ENCODE measurements around the gene GRIFIN.

Gene GRIFIN

GRCh38 chr7:2476298-2476697, at the start of gene GRIFIN:
GRIFIN (minus strand) TSS chr7:2476398; CDS start chr7:2476383, 15 bp downstream.
- no peak for DNase-seq (ENCODE audit: low read depth)

- no peak for DNase-seq (ENCODE audit: low read depth)
These were observed 48.8 kb upstream of the GRIFIN start for GRCh38 chr7:2524808-2525657.

DNA sequence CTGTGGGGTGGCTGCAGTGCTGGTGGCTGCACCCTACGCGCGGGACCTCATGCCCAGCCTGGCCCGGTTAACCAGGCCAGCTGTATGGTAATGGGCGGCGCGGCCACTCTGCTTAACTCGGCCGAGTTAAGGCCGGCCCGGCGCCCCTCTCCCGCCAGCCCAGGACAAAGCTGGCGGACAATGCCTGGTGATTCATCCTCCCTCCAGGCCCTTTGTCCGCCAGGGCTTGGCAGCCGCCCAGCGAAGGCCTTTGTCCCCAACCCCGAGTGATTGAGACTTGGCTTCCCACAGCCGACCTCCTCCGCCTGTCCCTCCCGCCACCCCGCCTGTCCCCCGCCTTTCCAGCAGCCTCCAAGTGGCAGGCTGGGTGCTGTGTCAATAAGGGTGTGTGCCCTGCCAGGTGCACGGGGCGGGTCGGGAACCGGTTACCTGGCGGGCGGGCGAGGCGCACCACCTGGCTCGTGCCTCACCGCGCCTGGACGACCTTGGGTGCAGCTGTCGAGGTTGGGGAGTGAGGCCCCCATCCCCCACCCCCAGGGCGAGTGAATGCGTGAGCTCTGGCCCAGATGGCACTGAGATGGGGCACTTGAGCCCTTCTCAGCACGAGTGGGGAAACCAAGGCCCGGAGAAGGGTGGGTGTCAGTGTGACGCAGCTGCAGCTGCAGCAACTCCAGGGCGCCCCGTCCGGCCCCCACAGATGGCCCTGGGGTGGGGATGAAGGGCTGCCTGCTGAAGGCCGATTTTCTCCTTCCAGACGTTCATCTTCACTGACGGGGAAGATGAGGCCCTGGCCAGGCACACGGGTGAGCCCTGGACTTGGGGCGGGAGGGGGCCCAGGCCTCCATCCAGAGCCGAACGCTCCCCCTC, 48.0 kb upstream of the GRIFIN start:
- no peak for DNase-seq (ENCODE audit: low read depth)

- DNase-seq (ENCODE audit: low read depth): no peak
These were observed 47.3 kb upstream of the GRIFIN start for GRCh38 chr7:2523461-2523936.

GRCh38 chr7:2522780-2523433, 46.7 kb upstream of the GRIFIN start:
- DNase-seq (ENCODE audit: low read depth): no peak

DNA sequence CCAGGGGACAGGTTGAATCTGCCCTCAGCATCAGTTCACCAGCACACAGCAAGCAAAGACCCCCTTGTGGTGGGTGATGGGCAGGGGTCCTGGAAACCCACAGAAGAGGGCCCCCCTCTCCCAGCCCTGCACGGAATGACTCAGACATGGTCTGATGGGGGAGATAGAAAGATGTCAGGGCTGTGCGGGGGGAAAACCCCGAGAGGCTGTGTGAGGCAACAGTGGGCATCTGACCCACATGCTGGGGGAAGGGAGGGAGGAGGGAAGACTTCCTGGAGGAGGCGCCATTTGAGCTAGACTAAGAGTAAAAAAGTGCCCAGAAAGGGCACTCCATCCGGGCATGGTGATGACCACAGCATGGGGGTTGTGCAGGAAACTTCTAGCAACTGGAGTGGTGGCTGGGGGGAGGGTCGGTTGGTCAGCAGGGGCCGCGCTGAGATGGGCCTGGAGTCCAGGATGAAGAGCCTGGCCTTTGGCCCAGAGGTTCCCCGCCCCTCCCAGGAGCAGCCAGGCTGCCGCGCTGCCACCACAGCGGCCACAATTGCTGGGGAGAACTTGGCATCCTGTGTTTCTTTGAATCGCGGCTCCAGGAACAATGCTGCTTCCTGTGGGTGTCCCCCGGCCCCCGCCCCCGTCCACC, 45.9 kb upstream of the GRIFIN start:
- DNase-seq (ENCODE audit: low read depth): peak; percentile 70

DNA sequence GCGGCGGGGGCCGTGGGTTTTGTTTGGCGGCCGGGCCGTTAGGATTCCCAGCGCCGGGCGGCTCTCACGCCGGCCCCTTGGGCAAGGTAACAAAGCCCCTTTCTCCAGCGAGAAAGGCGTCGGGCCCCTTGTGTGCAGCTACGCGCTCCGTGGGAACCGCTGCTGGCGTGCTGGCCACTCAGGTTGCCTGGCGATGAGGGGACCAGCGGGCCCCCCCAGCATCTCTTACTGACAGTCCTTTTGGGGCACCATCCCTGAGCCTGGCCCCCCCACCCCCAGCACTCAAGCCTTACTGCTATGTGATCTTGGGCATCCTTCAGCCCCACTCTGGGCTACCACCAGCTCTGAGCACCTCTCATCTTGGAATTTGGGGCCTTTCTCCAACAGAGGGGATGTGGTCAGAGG, 45.1 kb upstream of the GRIFIN start:
- no peak for DNase-seq (ENCODE audit: low read depth)

- no peak for DNase-seq (ENCODE audit: low read depth)
These were observed 44.6 kb upstream of the GRIFIN start for GRCh38 chr7:2520761-2521290.

DNA sequence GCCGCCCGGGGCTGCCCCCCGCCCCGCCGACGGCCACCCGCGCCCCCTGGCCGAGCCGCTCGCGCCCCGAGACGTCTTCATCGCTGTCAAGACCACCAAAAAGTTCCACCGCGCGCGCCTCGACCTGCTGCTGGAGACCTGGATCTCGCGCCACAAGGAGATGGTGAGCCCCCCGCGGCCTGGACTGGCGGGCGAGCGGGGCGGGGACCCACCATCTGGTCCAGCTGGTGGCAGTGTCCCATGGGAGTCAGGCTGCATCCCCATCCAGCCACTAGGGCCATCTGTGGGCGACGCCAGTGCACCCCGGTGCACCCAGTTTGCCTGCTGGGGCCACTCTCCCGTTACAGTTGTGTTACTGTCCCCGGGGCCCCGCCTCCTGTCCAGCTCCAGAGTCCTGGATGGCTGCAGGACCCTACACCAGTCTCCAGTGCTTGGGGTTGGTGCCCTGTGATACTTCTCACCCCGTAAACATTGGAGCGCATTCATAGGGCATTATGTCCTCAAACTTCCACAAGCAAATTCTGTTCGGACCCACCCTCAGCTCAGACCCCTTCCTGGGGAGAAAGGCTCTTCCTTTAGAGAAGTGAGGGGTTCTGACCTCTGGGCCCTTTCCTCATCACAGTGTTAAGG, 44.0 kb upstream of the GRIFIN start:
- DNase-seq (ENCODE audit: low read depth): no peak

- DNase-seq (ENCODE audit: low read depth): peak; percentile 84
These were observed 43.1 kb upstream of the GRIFIN start, which contains the start of gene LFNG for GRCh38 chr7:2519119-2519930. LFNG (plus strand) TSS chr7:2519774; CDS start chr7:2519862, 88 bp downstream.

DNA sequence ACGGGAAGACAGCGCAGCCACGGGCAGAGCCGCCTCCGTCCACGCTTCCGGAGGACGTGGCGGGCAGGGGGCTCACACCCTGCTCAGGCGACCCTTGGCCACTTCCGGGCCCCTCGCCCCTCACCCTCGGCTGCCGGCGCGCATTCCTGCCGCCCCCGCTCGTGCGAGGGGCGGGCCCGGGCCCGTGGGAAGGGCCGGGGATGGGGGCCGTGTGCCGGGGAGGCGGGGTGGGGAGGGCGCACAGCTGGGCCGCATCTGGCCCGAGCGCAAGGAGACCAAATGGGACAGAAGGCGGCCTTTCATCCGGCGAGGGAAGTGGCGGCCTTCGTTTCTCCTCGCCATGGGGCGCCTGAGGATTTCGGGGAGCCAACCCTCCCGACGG, 42.5 kb upstream of the GRIFIN start:
- DNase-seq (ENCODE audit: low read depth): no peak

DNA sequence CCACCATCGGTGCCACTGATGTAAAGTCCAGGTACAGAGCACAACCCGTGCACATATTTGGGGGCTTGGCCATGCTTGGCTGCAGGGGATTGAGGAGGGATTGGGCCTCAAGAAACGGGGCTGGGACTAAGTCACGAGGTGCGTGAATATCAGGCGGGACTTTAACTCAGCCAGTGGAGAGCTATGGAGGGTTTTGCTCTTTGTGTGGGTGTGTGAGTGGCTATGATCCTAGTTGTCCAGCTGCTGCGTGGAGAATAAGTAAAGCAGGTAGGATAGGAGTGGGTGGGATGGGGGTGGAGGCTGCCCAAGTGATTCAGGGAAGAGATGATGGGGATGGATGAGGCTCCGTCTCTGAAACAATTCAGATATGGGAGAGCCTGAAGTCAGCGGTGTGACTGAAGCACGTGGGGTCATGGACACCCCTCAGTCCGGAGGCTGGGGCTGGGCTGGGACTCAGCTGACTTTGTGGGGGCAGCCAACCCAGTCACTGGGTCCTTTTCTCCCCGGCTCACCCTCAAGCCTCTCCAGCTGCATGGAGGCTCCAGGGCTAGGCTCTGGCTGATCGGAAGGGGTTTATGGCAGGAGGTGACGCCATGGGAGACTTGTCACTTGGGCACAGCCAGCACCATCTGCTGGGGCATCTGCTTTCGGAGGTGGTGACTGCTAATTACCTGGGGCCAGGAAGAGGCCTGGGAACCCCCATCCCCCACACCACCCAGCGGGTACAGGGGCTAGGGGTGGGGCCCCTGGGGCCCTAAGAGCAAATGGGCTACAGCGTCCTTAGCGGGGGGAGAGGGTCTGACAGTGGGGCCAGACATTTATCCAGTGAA, 41.7 kb upstream of the GRIFIN start:
- DNase-seq (ENCODE audit: low read depth): no peak

- no peak for DNase-seq (ENCODE audit: low read depth)
These were observed 40.8 kb upstream of the GRIFIN start for GRCh38 chr7:2517026-2517425.

- DNase-seq (ENCODE audit: low read depth): no peak
These were observed 40.0 kb upstream of the GRIFIN start for GRCh38 chr7:2516194-2516555.

DNA sequence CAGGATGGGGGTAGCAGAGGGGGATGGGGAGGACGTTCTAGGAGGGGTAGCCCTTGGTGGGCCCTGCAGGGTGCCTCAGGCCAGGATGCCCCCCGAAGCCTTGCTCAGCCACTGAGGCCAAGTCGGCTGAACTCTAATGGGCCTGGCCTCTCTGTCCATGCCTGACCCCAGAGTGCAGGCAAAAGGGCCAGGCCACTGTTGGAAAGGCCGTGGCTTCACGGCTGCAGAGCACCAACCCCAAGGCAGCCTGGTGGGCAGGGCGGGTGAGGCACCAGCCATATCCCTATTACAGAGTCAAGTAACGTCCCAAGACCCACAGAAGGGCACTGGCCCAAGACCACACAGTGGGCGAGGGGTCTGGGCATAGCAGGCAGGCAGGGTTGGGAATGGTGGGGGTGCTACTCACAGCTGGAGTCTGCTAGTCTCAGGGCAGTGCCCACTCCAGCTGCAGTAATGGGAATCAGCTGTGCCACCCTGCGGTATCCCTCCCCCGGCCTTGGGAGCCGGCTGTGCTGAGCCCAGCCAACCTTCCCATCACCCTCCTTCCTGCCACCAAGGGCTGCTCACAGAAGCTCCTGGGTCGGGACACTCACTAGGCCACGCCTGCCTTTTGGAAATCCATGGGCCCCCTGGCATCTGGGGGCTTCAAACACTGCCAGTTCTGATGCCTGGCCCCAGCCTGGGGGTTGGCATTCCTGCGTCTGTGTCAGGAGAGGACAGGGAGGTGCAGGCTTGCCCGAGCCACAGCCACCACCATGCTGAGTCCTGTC, 39.4 kb upstream of the GRIFIN start:
- no peak for DNase-seq (ENCODE audit: low read depth)

GRCh38 chr7:2514473-2515423, 38.5 kb upstream of the GRIFIN start:
- no peak for DNase-seq (ENCODE audit: low read depth)

DNA sequence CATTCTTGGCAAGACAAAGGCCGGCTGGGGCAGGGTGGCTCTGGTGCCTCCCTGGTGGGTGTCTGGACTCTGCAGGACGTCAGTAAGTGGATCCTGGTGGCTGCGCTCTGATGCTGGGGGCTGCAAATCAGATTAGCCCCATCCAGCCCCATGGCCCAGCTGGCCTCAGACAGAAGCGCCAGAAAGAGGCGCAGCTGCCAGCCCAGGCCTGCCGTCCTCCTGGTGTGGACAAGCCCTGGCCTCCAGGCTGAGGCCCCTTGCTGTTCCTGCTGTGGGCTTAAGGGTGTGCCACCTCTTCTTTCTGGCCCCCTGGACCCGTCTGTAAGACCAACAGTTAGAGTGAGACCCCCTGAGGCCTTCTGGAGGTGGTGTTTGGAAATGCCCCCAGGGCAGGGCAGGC, 37.5 kb upstream of the GRIFIN start:
- no peak for DNase-seq (ENCODE audit: low read depth)

All from activated T-cell treated with anti-CD3 and anti-CD28 coated beads for 48 hours (primary cell).